ACC112 (cell line): ENCODE data around the gene ADGRV1.
"Not testable (repeated sequence)": the region's sequence is repeated elsewhere in the genome, so short reads cannot be mapped to it uniquely, and the experiment has no call there.

Experiments used
- H2AFZ ChIP-seq: fragments of 200-600 bp; sonication (generic); one replicate; pipeline ENCODE4 v1.6.0; 2017; ENCODE audit warnings: antibody characterized with exemption, low read length; ENCODE audit not compliant: unreplicated experiment
- H3K27ac ChIP-seq: fragments of 200-600 bp; sonication (generic); 2 replicates; pipeline ENCODE4 v1.5.1; 2014; ENCODE audit warnings: low read depth, mild to moderate bottlenecking, antibody characterized with exemption, low read length, moderate library complexity
- H3K27me3 ChIP-seq: fragments of 200-600 bp; sonication (generic); 2 replicates; pipeline ENCODE4 v1.6.1; 2014; ENCODE audit warnings: mild to moderate bottlenecking, antibody characterized with exemption, low read length, moderate library complexity, mixed read lengths; ENCODE audit not compliant: insufficient read depth
- H3K36me3 ChIP-seq: fragments of 200-600 bp; sonication (generic); 2 replicates; pipeline ENCODE4 v1.6.1; 2016; ENCODE audit warnings: mild to moderate bottlenecking, antibody characterized with exemption, low read length, moderate library complexity, mixed read lengths; ENCODE audit not compliant: insufficient read depth
- H3K4me1 ChIP-seq: fragments of 200-600 bp; sonication (generic); one replicate; pipeline ENCODE4 v1.6.1; 2016; ENCODE audit warnings: low read length, mixed read lengths; ENCODE audit not compliant: insufficient read depth, unreplicated experiment, control insufficient read depth
- H3K4me3 ChIP-seq: fragments of 200-600 bp; sonication (generic); 2 replicates; pipeline ENCODE4 v1.5.1; 2014; ENCODE audit warnings: mild to moderate bottlenecking, low read depth, low read length
- H3K79me2 ChIP-seq: fragments of 200-600 bp; sonication (generic); one replicate; pipeline ENCODE4 v1.6.0; 2016; ENCODE audit warnings: low read length; ENCODE audit not compliant: control insufficient read depth, unreplicated experiment, insufficient read depth

Gene ADGRV1

GRCh38 chr5:90965110-90965685, 406.6 kb downstream of the ADGRV1 start:
- no peak overlapping the region for H2AFZ ChIP-seq
- H3K27me3 ChIP-seq: peaks cover 7% of the 10 kb centered on the region
- H3K27ac ChIP-seq: no peak overlapping the region
- no peaks in the 10 kb centered on the region for H3K79me2 ChIP-seq
- peaks cover 20% of the 10 kb centered on the region for H3K4me1 ChIP-seq
- H3K4me3 ChIP-seq: no peak overlapping the region
- no peaks in the 10 kb centered on the region for H3K36me3 ChIP-seq

GRCh38 chr5:90967443-90967842, 408.8 kb downstream of the ADGRV1 start:
- Histone ChIP-seq H2AFZ (no peak overlapping the region), H3K4me1 (peaks cover 20% of the 10 kb centered on the region), H3K4me3 (no peak overlapping the region), H3K36me3 (no peaks in the 10 kb centered on the region), H3K27me3 (peaks cover 7% of the 10 kb centered on the region), H3K79me2 (no peaks in the 10 kb centered on the region), H3K27ac (no peak overlapping the region)

- Histone ChIP-seq H3K36me3 (no peaks in the 10 kb centered on the region), H3K4me1 (peaks cover 17% of the 10 kb centered on the region), H3K27me3 (peaks cover 7% of the 10 kb centered on the region), H3K27ac (no peak overlapping the region), H3K4me3 (no peak overlapping the region), H2AFZ (no peak overlapping the region), H3K79me2 (no peaks in the 10 kb centered on the region)
These were observed 409.3 kb downstream of the ADGRV1 start for GRCh38 chr5:90967851-90968250.

- Histone ChIP-seq H3K27ac (no peak overlapping the region), H3K27me3 (peaks cover 7% of the 10 kb centered on the region), H2AFZ (no peak overlapping the region), H3K36me3 (no peaks in the 10 kb centered on the region), H3K79me2 (no peaks in the 10 kb centered on the region), H3K4me1 (peaks cover 17% of the 10 kb centered on the region), H3K4me3 (no peak overlapping the region)
These were observed 409.7 kb downstream of the ADGRV1 start for GRCh38 chr5:90968319-90968718.

GRCh38 chr5:90969945-90970344, 411.3 kb downstream of the ADGRV1 start:
- peaks cover 12% of the 10 kb centered on the region for H3K4me1 ChIP-seq
- H3K27ac ChIP-seq, H3K27me3 ChIP-seq, H2AFZ ChIP-seq, H3K79me2 ChIP-seq, H3K36me3 ChIP-seq, H3K4me3 ChIP-seq: not testable (repeated sequence)

GRCh38 chr5:90981177-90981576, 422.6 kb downstream of the ADGRV1 start:
- Histone ChIP-seq H3K4me3 (no peak overlapping the region), H3K27me3 (peaks cover 15% of the 10 kb centered on the region), H3K36me3 (no peaks in the 10 kb centered on the region), H3K79me2 (no peaks in the 10 kb centered on the region), H3K4me1 (peaks cover 8% of the 10 kb centered on the region), H2AFZ (no peak overlapping the region), H3K27ac (no peak overlapping the region)

- Histone ChIP-seq H3K27ac (no peak overlapping the region), H3K4me1 (peaks cover 8% of the 10 kb centered on the region), H3K4me3 (no peak overlapping the region), H3K36me3 (no peaks in the 10 kb centered on the region), H3K79me2 (no peaks in the 10 kb centered on the region), H2AFZ (no peak overlapping the region), H3K27me3 (peaks cover 15% of the 10 kb centered on the region)
These were observed 423.2 kb downstream of the ADGRV1 start for GRCh38 chr5:90981821-90982220.

- no peak overlapping the region for H3K4me3 ChIP-seq
- no peak overlapping the region for H3K27ac ChIP-seq
- H2AFZ ChIP-seq: no peak overlapping the region
- peaks cover 15% of the 10 kb centered on the region for H3K27me3 ChIP-seq
- peaks cover 8% of the 10 kb centered on the region for H3K4me1 ChIP-seq
- H3K79me2 ChIP-seq: no peaks in the 10 kb centered on the region
- H3K36me3 ChIP-seq: no peaks in the 10 kb centered on the region
These were observed 424.0 kb downstream of the ADGRV1 start for GRCh38 chr5:90982576-90982975.

- Histone ChIP-seq H3K4me1 (peaks cover 8% of the 10 kb centered on the region), H2AFZ (no peak overlapping the region), H3K36me3 (no peaks in the 10 kb centered on the region), H3K79me2 (no peaks in the 10 kb centered on the region), H3K4me3 (no peak overlapping the region), H3K27ac (no peak overlapping the region), H3K27me3 (peaks cover 15% of the 10 kb centered on the region)
These were observed 424.6 kb downstream of the ADGRV1 start for GRCh38 chr5:90983148-90983547.

- Histone ChIP-seq H3K36me3 (no peaks in the 10 kb centered on the region), H3K27me3 (peaks cover 15% of the 10 kb centered on the region), H3K79me2 (no peaks in the 10 kb centered on the region), H2AFZ (no peak overlapping the region), H3K27ac (no peak overlapping the region), H3K4me3 (no peak overlapping the region), H3K4me1 (peaks cover 8% of the 10 kb centered on the region)
These were observed 425.1 kb downstream of the ADGRV1 start for GRCh38 chr5:90983711-90984124.

- Histone ChIP-seq H3K27ac (no peak overlapping the region), H3K4me1 (peaks cover 8% of the 10 kb centered on the region), H3K27me3 (peaks cover 1% of the 10 kb centered on the region; the same call in 1 of the 2 replicates), H3K79me2 (no peaks in the 10 kb centered on the region), H3K36me3 (no peaks in the 10 kb centered on the region), H3K4me3 (no peak overlapping the region), H2AFZ (no peak overlapping the region)
These were observed 426.7 kb downstream of the ADGRV1 start for GRCh38 chr5:90985341-90985740.
